HG03135 (cell line): Measurements from ENCODE around the gene FMO1.
"Not testable (repeated sequence)": the region's sequence is repeated elsewhere in the genome, so short reads cannot be mapped to it uniquely, and the experiment has no call there.

Source experiments
- ATAC-seq: cut with Tn5 transposase; IDR thresholded peaks from one replicate; pipeline ENCODE4 v1.9.1; 2021; ENCODE audit warnings: mild to moderate bottlenecking, moderate library complexity; ENCODE audit not compliant: unreplicated experiment

Gene FMO1, protein sequence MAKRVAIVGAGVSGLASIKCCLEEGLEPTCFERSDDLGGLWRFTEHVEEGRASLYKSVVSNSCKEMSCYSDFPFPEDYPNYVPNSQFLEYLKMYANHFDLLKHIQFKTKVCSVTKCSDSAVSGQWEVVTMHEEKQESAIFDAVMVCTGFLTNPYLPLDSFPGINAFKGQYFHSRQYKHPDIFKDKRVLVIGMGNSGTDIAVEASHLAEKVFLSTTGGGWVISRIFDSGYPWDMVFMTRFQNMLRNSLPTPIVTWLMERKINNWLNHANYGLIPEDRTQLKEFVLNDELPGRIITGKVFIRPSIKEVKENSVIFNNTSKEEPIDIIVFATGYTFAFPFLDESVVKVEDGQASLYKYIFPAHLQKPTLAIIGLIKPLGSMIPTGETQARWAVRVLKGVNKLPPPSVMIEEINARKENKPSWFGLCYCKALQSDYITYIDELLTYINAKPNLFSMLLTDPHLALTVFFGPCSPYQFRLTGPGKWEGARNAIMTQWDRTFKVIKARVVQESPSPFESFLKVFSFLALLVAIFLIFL

DNA sequence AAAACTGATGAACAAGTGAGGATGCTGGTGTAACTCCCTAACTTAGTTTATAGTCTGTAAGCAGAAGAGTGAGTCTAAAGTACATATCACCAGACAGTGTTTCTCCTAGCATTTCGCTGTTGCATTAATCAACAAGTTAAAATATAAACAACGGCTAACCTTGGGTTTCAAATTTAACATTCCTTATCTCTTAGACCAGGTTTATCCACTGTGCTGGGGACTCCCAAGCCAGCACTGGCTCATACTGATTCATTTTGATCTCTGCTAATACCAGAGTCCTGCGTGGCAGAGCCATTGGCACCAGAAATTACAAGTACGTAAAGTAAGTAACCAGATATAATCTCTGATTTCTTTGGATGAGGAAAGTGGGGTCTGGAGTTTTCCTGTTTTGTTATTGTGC is at the start of gene FMO1:
Gene FMO1 (plus strand): TSS at position 193 of the 400 bp plus-strand sequence. CDS start 9,594 bp downstream, outside the sequence.
- no peak for ATAC-seq

DNA sequence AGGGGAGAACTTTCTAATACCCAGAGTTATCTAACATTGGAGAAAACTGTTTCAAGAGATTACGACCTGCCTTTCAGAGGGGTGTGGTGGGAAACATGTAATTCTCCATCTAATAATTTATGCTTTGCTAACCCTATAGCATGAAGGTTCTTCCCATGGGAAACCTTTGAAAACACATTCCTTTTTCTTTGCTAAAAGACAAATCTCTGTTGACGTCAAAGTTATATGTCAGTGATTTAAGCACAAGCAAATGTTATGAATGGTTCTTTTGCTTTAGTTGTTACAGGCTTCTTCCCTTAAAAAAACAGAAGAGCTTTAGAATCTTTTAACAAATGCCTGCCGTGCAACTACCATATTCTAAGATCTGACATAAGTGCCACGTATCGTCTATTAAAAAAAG is 44.0 kb upstream of the FMO1 start:
- ATAC-seq: no peak

- ATAC-seq: no peak
These were observed 41.9 kb upstream of the FMO1 start for GRCh38 chr1:171206204-171206977.

DNA sequence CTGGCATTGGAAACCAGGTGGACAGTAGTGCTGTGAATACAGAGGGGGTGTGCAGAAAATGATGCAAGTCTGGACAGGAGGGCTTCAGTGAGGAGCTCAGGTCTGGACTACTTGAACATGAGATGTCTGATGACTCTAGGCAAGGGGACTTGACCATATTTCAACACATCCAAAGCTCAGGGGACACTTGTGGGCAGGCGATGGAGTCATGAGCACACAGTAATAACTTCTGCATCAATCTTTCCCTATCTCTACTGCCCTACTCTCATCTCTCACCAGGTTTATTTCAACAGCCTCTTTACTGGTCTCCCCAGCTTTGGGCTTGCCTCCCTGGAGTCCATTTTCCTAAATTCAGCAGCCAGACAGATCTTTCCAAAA is 41.3 kb upstream of the FMO1 start:
- no peak for ATAC-seq

- no peak for ATAC-seq
These were observed 40.9 kb upstream of the FMO1 start for GRCh38 chr1:171207377-171207776.

GRCh38 chr1:171210355-171210754 is 37.9 kb upstream of the FMO1 start:
- no peak for ATAC-seq

DNA sequence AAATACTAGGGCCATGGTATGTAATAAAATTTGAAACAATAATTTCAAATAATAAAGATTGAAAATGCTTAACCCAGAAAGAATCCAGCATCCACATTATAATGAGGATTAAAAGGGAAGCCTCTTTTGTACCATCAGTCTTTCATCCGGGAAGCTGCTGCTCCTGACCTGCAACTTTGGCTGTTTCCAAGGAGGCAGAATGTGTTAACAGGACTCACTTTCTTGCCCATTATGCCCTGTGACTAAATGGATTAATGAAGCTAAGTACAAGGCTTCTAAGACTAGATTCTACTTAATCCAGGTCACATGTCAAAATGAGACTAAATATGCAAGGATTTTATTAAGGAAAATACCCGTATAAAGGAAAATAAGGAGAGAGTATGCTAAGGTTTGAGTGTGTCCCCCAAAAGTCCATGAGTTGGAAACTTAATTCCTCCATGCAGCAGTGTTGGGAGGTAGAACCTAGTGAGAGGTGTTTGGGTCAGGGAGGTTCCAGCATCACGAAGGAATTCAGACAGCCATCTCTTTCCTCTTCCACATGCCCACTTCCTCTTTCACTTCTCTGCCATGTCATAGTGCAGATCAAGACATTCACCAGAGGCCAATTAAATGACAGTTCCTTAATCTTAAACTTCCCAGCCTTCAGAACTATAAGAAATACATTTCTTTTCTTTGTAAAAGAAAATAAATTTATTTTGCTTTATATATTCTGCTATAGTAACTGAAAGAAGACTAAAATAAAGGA is 35.5 kb upstream of the FMO1 start:
- no peak for ATAC-seq

DNA sequence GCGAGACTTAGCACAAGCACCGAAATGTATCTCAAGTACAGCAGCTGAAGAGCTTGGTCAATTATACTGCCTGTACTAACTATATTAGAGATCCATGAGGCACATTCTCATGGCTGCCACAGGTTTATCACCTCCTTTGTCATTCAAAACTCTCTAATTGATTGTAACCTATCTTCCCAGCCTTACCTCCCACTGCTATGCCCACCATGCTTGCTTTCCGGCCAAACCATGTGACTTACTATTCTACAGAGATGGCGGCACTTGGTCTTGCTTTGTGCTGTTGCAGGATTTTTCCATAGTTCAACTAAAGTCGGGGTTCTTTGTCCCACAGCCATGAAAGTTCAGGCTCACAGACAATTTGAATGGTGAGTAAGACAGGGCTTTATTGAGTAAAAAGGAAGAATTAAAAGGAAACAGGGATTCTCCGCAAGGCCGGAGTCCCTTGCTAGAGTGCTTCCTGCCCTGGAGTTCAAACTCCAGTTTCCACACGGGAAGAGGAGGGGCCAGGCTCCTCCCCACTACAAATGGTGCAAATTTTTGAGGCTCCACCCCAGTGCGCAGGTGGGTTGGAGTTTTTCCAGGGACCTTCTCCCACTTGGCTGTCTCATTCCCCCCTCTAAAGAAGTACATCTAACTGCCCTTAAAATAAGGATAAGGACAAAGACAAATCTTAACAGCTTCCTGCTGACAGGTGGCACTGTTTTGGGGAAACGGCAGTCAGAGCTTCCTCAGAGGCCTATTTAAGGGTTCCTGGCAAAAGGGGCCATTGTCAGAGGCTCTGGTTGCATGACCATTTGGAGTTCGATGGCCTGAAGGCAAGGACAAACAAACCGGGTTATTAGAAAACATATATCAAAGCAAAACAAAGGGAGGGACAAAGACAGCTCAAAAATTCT is 34.5 kb upstream of the FMO1 start:
- ATAC-seq: no peak

- no peak for ATAC-seq
These were observed 30.4 kb upstream of the FMO1 start for GRCh38 chr1:171217658-171218443.

DNA sequence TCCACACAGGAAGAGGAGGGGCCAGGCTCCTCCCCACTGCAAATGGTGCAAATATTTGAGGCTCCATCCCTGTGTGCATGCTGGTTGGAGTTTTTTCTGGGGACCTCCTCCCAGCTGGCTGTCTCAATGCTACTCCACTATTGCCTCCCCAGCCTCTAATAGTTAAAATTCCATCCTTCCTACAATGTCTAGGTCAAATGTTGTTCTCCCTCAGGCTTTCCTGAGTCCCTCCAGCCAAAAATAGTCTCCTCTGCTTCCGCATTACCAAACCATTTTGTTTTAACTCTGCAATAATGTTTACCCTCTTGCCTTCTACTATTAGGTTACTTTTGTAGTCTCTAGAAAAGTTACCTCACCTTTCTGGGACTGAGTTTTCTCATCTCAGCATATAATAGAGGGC is 29.6 kb upstream of the FMO1 start:
- ATAC-seq: no peak

DNA sequence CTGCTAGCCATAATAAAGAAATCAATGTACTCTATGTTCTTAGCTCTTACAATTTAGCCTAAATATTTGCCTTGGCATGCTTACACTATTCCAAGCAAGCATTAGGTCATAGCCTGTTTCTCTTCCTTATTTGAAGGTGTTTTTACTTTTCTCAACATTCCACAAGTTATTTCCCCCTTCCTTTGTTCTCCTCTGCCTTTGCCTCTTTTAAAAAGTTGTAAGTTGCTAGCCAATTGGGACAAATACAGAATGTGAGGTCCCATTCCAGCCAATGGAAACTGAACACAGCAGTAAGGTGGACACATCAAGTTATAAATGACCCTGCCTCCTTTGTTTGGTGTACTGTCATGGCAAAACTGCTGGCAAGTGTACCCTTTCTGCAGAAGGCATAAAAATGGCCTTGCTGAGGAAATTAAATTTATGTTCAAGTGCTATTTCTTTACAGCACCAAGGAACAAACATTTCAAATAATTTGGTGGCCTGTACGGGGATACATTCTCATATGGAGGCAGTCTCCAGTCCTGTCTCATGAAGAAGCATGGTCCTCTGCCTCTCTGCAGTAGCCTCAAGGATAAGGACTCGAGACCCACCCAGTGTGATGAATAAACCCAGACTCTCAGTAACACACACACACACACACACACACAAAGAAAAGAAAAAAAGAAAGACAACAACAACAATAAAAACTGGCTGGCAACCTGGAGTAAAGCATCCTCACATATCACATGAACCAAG is 28.8 kb upstream of the FMO1 start:
- ATAC-seq: no peak

DNA sequence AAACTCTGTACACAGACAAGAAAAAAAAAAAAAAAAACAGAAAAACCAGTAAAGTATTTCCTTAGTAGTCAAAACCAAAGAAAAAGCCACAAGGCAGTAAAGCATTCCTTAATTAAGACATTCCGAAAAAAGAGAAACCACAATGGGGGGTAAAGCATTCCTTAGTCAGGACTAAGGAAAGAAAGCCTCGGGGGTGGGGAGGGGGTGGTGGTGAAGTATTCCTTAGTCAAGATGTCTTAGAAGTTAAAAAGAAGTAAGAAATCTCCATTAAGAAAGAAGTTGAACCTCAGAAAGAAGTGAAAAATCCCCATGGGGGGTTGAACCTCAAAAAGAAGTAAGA is 28.2 kb upstream of the FMO1 start:
- ATAC-seq: no peak

GRCh38 chr1:171220581-171221054 is 27.7 kb upstream of the FMO1 start:
- ATAC-seq: no peak

DNA sequence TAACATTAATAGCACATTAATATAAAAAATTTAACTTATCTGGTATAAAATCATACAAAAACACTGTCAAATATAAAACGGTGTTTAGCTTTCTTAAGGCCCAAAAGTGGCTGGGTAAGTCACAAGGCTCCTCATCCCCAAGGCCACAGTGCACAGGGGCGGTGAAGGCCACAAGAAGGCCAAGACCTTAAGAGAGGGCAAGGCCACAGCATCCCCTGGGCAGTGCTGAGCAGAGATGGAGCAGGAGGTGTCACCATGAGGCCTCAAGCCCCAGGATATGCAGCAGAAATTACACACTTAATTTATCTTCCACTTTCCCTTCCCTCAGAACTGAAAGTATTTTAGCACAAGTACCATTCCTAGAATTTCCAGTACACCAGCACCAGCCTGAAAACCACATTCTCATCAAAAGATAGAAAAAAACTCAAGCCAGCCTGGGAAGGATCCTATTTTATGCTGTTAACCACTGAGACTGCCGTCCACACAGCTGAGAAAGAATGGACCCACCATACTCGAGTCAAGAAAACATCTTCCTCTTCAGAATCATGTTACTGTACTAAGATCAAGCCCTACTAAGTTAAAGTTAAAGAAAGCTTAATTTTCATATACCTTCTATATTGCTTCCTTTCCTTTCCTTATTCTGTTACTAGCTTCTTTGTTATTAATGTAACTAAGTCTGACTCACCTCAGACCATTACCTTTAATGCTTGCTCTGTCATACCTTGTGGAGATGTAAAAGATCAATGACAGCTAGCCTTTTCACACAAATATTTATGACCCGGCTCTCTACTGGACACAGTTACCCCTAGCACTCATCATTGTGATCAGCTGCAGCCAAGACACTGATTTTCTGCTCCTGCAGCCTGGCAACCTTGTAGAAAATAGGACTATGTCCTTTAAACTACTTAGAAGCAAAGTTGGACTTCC is 26.4 kb upstream of the FMO1 start:
- ATAC-seq: no peak

- no peak for ATAC-seq
These were observed 25.4 kb upstream of the FMO1 start for GRCh38 chr1:171222936-171223335.

DNA sequence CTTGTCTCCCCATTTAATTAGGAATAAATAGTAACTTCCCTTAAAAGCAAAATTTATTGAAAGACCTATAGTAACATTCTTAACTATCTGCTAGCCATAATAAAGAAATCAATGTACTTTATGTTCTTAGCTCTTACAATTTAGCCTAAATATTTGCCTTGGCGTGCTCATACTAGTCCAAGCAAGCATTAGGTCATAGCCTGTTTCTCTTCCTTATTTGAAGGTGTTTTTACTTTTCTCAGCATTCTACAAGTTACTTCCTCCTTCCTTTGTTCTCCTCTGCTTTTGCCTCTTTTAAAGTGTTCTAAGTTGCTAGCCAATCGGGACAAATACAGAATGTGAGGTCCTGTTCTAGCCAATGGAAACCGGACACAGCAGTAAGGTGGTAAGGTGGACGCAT is 24.0 kb upstream of the FMO1 start:
- not testable (repeated sequence) for ATAC-seq

DNA sequence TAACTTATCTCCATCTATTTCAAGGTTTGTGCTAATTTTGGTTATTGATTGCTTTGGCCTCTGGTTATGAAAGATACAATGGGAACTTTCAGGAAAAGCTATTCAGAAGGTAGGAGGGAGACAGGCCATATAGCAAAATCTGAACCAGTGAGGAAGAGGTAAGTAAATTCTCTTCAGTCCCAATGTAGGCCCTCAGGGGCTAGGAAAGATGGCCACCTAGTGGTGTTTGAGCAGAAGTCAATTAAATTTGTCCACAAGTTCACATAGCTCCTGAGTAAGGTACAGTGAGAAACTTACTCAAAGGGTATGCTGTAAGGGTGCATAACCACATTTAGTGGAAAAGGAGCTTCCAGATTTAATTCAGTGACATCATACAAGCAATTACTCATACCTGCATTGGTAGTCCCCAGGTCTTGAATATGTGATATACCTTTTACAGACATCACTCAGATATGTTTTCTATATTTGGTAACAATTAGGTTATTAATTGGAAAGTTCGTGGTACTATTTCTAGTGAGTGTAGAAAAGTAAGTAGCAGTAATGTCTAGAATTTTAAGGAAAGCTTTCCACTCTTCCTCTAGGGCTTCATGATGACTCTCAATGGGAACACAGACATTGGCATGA is 21.4 kb upstream of the FMO1 start:
- ATAC-seq: peak; percentile 74
